ENCODE results near the gene FOXO6.

FOXO6 gene

DNA sequence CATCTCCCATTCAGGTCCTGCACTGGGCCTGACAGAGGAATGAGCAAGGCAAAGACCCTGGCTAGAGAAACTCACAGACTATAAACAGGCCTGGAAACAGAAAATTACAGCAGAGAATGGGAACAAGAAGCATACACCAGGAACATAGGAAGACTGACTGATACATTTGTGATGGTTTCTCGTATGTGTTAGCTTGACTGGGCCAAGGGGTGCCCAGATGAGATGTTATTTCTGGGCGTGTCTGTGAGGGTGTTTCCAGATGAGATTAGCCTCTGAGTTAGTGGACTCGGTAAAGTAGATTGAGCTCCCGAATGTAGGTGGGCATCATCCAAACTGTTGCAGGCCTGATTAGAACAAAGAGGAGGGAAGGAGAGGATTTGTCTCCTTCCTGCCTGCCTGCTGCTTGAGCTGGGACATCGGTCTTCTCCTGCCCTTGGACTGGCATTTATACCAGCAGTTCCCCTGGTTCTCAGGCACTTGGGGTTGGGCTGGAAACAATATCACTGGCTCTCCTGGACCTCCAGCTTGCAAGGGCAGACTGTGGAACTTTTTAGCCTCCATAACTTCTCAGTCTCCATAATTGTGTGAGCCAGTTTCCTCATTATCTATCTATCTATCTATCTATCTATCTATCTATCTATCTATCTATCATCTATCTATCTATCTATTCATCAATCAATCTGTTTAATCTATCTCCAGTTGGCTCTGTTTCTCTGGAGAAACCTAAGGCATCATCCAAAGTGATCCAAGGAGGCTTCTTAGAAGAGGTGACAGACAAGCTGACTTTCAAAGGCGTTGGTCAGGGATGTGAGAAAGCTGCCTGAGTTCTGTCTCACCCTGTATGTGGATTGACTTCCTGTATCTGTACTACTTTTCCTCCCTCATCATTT lies 9.7 kb upstream of the FOXO6 start:
- DNase-seq (ENCODE audit: low read depth in 2 of 2), result no peak

GRCh38 chr1:41353744-41354143 lies 7.5 kb upstream of the FOXO6 start:
- DNase-seq (ENCODE audit: low read depth in 2 of 2), result no peak

DNA sequence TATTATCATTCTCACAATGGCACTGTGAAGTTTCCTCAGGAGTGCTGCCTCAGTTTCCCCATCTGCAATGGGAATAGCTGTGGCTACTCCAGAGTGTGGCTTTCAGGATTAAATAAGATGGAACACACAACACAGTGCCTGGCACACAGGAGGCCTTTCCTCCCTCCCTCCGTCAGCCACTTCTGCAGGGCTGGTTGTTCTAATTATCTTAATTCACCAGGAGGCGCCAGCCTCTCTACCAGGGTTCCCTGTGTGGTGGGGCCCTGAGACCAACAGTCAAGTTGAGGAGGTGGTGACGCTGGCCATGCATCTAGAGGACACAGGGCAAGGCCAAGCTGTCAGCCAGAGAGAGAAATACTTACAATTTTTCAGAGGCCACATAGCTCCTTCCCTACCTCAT lies 6.3 kb upstream of the FOXO6 start:
- DNase-seq (ENCODE audit: low read depth in 2 of 2), result no peak

DNA sequence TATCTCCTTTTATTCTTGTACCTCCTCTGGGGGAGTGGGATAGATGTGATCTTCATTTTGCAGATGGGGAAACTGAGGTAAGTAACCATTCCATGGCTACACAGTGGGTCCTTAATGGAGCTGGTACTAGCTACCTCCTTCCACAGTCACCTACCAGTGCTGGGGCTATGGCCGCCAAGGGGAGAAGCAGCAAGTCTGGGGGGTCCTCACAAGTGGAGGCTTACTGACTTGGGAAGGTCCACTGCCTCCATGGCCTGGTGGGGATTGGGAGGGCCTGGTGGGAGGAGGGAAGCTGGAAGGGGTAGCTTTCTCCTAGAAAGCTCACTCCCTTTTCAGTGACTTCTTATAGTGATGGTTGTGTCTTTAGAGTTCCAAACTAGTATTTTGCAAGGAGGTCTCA lies 5.9 kb upstream of the FOXO6 start:
- DNase-seq (ENCODE audit: low read depth in 2 of 2), result no peak

DNA sequence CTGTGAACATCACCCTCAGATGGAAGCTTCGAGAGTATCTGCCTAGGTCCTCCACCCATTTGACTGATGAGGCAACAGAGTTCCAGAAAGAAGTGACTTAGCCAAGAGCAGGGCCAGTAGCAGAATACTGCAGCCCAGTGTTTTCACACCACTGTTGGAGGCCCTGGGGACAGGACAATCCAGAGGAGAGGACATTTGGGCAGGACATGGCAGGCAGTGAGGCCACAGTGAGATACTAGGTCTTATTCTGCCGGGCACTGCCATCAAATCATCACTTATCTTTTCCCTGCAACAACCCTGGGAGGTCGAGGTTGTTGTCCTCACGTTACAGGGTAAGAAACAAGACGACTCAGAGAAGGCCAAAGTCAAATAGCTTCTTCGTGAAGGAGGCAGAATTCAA lies 5.5 kb upstream of the FOXO6 start:
- no peak for DNase-seq (ENCODE audit: low read depth in 2 of 2)

GRCh38 chr1:41356752-41357151 lies 4.5 kb upstream of the FOXO6 start:
- no peak for DNase-seq (ENCODE audit: low read depth in 2 of 2)

DNA sequence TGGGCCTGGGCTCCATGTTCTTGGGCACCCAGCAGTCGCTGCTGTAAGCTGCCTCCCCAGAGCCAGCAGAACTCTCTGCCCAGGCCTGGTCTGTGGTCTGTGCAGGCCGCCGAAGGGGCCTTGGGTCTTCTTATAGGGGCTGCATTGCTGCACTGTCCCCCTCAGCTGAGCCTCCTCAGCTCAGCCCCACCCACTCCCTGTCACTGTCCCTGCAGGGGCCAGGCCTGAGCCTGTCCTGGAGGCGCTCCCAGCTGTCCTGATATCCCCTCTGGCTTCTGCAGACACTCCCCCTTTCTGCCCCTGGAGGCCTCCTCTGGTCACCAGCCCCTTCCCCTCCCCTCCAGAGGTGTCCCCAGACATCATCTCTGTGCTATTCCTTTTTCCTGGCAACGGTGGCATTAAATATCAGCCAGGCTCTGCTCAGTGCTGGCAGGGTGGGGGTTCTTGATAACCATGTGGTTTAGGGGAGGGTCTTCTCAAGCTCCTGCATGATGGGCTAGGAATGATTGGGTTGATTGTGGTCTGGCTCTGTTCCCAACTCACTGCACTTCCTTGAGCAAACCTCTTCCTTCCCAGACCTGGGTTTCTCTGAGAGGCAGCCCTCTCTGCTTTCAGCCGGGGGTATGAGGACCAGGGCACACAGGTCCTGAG lies 3.7 kb upstream of the FOXO6 start:
- DNase-seq (ENCODE audit: low read depth in 2 of 2), result no peak

DNA sequence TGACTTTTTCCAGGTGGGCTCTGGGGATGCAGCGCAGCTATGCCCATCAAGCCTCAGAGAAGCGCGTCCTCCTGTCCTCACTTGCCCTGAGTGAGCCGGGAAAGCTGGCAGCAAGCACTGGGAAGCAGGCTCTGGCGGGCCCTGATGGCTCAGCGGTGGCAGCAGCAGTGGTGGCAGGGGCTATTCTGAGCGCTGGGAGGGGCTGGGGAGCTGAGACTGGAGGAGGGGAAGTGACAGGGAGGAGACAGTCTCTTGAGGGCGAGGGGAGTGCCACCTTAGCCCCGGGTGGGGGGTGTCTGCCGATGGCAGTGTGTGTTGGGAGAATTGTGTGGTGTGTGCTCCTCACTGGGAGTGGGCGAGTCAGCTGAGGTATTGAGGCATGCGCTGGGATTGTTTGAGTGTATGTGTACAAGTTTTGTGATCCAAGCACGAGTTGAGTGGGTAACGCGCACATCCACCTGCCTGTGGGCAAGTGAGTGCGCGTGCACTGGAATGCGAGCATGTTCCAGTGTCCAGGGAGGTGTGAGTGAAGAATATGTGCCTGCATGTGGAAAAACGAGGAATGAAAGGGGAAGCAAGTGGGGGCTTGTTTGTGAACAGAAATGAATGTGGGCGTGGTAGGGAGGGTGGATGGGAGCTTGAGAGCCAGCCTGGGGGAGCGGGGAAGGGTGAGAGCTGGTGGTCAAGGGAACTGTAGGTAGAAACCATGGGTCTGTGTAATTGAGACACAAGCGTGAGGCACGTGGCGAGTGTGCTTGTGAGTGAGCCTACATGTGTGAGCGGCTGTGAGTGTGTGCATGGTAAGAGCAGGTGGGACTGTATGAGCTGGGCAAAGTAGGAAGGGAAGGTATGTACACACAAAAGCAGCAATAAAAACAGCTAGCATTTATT lies 2.9 kb upstream of the FOXO6 start:
- DNase-seq (ENCODE audit: low read depth in 2 of 2), result no peak

DNA sequence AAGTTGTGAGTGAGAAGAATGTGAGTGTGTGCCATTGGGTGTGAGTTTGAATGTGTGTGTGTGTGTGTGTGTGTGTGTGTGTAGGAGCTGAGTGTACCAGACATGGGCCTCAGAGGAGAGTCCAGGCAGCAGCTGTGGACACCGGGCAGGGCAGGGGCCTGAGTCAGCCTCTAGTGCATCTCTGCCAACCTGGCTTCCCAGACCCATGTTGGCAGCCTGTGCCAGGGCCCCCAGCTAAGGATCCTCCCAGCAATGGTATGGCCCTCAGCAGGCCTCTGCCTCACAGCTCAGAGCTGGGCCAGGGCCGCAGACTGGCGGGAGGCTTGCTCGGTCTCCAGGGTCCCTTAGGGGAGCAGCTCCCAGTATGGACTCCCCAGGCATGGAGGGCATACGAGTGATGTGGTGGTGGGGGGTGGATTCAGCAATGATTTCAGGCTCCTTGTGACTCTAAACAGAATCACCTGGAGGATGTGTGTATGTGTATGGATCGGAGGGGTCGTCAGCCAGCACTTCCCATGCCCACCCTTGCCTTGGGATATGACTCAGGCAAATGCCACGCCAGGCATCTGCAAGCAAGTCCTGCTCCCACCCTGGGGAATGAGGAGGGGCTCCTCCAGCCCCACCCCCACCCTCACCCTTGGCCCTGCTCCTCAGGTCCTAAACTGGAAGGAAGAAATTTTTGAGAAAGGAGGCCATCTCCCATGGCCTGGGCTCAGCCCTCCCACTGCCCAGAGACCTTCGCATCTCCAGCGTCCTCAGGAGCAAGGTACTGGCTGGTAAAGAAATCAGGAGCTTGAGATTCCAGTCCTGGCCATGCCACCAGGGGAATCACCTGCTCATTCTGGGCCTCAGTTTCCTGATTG lies 1.8 kb upstream of the FOXO6 start:
- no peak for DNase-seq (ENCODE audit: low read depth in 2 of 2)

- DNase-seq (ENCODE audit: low read depth in 2 of 2), result no peak
Measured at GRCh38 chr1:41360074-41360785, 1.0 kb upstream of the FOXO6 start.

GRCh38 chr1:41361495-41362356 lies 492 bp downstream of the FOXO6 start:
- DNase-seq (ENCODE audit: low read depth in 2 of 2), result peak in 1 of 2 donors; percentile 25

- DNase-seq (ENCODE audit: low read depth in 2 of 2), result no peak
Measured at GRCh38 chr1:41362357-41362721, 1.1 kb downstream of the FOXO6 start.

- no peak for DNase-seq (ENCODE audit: low read depth in 2 of 2)
Measured at GRCh38 chr1:41362749-41363590, 1.7 kb downstream of the FOXO6 start.

DNA sequence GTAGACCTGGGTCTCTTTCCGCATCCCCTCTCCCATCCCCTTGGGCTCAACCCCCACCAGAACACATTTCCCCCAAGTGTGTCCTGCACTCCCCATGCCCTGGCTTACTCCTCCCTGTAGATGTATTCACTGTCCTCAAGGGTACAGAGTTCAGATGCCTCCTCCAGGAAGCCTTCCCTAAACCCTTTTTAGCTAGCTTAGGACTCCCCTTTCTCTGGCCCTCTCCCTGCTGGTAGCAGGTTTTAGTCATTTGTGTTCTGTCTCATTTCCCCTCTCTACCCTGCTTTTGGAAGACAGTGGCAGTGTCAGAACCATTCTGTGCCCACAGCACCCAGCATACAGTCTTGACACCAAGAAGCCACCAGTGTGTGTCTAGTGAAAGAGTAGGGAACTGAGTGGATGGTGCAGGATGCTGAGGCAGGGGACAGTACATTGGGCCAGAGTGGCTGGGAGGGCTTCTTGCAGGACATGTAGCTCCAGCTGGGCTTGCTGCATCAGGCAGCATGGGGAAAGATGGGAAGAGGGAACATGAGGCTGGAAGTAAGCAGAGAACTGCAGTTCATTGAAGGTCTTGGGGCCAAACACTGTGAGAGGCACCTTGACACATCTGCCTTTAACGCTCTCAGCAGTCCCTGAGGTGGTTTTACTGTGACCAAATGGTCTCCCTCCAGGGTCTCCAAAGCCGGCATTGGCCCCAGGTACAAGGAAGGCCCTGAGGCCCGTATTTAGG lies 2.5 kb downstream of the FOXO6 start:
- no peak for DNase-seq (ENCODE audit: low read depth in 2 of 2)

DNA sequence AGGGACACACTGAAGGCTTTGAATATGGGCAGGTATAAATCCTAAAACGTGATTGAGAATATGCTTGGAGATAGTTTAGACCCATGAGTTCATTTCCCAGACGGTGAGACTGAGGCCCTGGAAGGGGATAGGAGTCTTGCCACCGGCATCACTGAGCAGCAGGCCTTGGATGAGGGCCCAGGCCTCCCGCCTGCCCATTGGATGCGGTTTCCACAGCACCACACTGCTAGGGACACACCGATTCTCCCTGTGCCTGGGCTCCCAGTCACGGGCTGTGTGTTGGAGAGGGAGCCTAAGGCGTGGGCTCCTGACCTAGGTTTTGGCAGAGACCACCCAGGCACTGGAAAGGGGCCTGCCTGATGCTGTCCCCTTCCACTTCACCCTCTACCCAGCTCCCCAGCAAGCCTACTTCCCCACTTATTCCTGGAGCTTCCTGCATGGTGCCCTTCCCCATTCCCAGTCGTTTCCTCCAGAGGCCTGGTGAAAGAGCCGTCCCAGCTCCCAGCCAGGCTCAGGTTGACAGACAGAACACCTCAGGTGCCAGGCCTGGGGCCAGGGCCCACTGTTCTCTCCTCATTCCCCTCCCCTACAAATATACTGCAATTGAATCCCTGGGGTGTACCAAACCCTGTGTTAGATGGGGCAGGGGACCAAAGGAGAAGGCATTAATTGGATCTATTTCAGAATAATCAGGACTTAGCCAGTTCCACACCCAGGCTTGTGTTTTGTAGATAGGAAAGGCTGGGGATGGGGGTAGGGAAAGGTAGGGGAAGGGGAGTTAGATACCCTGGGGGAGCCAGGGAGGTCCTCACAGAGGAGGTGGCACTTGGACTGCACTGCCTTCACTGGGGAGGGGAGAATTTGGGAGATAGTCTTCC lies 3.4 kb downstream of the FOXO6 start:
- DNase-seq (ENCODE audit: low read depth in 2 of 2), result no peak

DNA sequence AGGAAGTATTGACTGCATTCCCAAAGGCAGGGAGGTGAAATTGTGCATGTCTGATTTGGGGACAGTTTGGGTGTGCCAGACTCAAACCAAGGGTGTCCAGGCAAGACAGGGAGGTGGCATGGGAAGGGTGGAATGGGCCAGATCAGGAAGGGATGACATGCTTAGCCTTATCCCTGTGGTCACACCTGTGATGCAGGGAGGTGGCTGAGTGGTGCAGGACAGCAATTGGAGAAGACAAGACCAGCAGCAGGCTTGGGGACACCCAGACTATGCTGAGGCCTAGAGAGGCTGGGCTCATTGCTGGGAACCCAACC lies 4.0 kb downstream of the FOXO6 start:
- DNase-seq (ENCODE audit: low read depth in 2 of 2), result no peak

DNA sequence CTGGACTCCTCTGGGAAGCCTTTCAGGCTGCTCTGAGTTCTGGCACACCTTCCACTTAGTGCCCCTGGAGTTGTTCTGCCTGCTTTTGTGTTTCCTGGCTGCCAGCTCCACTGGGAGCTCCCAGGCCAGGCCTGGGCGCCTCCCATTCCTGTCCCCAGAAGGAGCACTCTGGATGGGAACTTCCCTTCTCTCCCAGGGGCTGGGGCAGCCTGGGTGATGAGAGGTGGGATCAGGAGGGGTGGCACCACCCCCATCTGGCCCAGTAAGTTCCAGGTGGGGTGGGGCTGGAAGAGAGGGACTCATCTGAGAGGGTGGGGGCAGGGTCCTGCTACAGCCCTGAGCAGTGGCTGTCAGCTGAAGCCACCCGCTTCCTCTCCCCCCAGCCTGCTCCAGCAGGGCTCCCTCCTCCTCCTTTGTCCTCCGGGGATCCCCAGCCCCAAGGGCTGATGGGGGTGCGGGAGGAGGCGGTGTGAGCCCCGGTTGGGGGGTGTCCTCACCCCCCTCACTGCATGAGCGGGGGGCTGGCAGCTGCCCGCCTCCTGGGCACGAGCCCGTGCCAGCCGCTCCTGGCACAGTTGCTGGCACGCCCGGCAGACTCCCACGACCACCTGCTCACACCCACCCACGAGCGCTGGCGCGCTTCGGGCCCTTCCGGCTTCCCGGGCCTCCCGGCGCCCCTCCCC lies 4.7 kb downstream of the FOXO6 start:
- DNase-seq (ENCODE audit: low read depth in 2 of 2), result no peak
